ENCODE measurements around the gene EFCAB6. TPM values are rescaled to one million over a fixed set of nuclear protein-coding genes. Genes with fewer than 3 reads are reported as not detected.

EFCAB6 gene
- polyA plus RNA-seq, 3 donors: not detected

DNA sequence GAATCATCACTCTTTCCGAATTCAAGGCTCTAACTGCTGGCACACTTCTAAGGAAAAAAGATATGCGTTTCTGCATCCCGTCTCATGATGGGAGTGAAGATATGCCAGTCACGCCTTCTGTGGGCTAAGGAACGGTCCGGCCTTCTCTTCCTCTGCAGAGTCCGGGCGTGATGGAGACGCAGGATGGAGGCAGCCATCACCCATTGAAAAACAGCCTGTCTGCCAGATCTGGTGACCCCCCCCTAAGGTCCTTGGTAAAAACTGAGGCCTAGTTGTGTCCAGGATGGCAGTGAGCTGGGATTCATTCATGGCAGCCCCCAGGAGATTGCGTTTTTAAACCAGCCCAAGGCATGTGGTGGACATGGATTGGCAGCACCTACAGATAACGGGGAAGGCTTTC lies 6.9 kb upstream of the EFCAB6 start:
- no peaks in the 10 kb centered on the region for H3K4me1 Mint-ChIP-seq
- intact Hi-C loops (cut with micrococcal nuclease): no loop called here

DNA sequence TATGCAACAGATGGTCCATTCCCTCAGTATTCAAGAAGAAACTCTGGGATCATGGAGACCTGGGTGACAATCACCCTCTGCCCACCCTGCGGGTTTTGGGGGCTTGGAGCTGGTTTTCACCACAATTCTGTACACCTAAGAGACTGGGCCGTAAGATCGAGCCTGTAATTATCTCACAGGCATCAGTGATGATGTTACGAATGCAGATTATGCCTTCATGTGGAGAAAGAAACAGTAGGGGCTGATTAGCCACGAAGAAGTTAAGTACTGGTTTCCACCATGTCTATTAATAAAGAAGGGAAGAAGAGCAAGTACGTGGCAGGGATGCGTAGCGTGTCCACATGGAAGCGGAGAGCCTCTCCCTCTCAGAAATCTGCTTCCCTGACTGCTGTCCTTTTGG lies 5.3 kb upstream of the EFCAB6 start:
- Mint-ChIP-seq H3K27me3 (ENCODE audit: low read depth in 3 of 3) (peaks cover 4 to 8% (median 5%) of the 10 kb centered on the region in 3 donors), H3K9me3 (peaks cover 0 to 2% (median 0%) of the 10 kb centered on the region in 7 donors), H3K4me1 (peaks cover 11% of the 10 kb centered on the region), H3K36me3 (no peaks in the 10 kb centered on the region), H3K27ac (no peak overlapping the region), H3K4me3 (no peak overlapping the region)
- no peaks in the 10 kb centered on the region for H3K9me3 ChIP-seq (replicated peaks in 1 of 2; ENCODE audit: control insufficient read depth in 1 of 2, insufficient read depth in 1 of 2, low read length in 2 of 2)
- H3K79me2 ChIP-seq (ENCODE audit: insufficient read depth, low read length): peaks cover 5% of the 10 kb centered on the region
- 81% methylated on average over 2 of the region's 9 CpGs for WGBS (ENCODE audit: insufficient coverage)
- no peaks in the 10 kb centered on the region for H3K27me3 ChIP-seq (ENCODE audit: control insufficient read depth in 2 of 2, insufficient read depth in 2 of 2, low read length in 2 of 2)
- DNase-seq: no peak
- H3K9ac ChIP-seq (ENCODE audit: insufficient read depth, low read length, poor library complexity, severe bottlenecking): no peak overlapping the region
- no peaks in the 10 kb centered on the region for H3K36me3 ChIP-seq (replicated peaks in 1 of 2; ENCODE audit: control insufficient read depth in 1 of 2, insufficient read depth in 2 of 2, low read length in 2 of 2)
- H4K20me1 ChIP-seq (ENCODE audit: insufficient read depth, low read length): no peaks in the 10 kb centered on the region
- intact Hi-C loops (cut with micrococcal nuclease): no loop called here
- no peak overlapping the region for H2AFZ ChIP-seq (ENCODE audit: insufficient read depth, low read depth, low read length, poor library complexity, severe bottlenecking)
- no peak overlapping the region for H3K4me3 ChIP-seq (replicated peaks in 1 of 3; ENCODE audit: low read depth in 2 of 3, low read length in 3 of 3)
- TF ChIP-seq, protein P1, sequence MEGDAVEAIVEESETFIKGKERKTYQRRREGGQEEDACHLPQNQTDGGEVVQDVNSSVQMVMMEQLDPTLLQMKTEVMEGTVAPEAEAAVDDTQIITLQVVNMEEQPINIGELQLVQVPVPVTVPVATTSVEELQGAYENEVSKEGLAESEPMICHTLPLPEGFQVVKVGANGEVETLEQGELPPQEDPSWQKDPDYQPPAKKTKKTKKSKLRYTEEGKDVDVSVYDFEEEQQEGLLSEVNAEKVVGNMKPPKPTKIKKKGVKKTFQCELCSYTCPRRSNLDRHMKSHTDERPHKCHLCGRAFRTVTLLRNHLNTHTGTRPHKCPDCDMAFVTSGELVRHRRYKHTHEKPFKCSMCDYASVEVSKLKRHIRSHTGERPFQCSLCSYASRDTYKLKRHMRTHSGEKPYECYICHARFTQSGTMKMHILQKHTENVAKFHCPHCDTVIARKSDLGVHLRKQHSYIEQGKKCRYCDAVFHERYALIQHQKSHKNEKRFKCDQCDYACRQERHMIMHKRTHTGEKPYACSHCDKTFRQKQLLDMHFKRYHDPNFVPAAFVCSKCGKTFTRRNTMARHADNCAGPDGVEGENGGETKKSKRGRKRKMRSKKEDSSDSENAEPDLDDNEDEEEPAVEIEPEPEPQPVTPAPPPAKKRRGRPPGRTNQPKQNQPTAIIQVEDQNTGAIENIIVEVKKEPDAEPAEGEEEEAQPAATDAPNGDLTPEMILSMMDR (IDR thresholded peaks at IDR 0.05): no peak
- H3K4me1 ChIP-seq (ENCODE audit: control insufficient read depth in 1 of 2, insufficient read depth in 2 of 2, low read length in 2 of 2): peaks cover 9% of the 10 kb centered on the region in 2 donors
- no peak overlapping the region for H3K4me2 ChIP-seq (replicated peaks; ENCODE audit: extremely low read depth, low read length, poor library complexity, severe bottlenecking)
- no peak overlapping the region for H3K27ac ChIP-seq (ENCODE audit: low read depth in 1 of 2, low read length in 2 of 2)

More for the DNA sequence above, 6.9 kb upstream of the EFCAB6 start:
- H3K4me2 ChIP-seq (replicated peaks; ENCODE audit: extremely low read depth, low read length, poor library complexity, severe bottlenecking): no peak overlapping the region
- H3K27me3 ChIP-seq (ENCODE audit: control insufficient read depth in 2 of 2, insufficient read depth in 2 of 2, low read length in 2 of 2): no peaks in the 10 kb centered on the region
- no peak overlapping the region for H3K9ac ChIP-seq (ENCODE audit: insufficient read depth, low read length, poor library complexity, severe bottlenecking)
- Mint-ChIP-seq H3K27ac (no peak overlapping the region), H3K27me3 (ENCODE audit: low read depth in 3 of 3) (peaks cover 7 to 8% (median 7%) of the 10 kb centered on the region in 3 donors), H3K36me3 (no peaks in the 10 kb centered on the region), H3K9me3 (peaks cover 0 to 2% (median 0%) of the 10 kb centered on the region in 7 donors), H3K4me3 (no peak overlapping the region)
- no peaks in the 10 kb centered on the region for H3K79me2 ChIP-seq (ENCODE audit: insufficient read depth, low read length)
- no peak overlapping the region for H2AFZ ChIP-seq (ENCODE audit: insufficient read depth, low read depth, low read length, poor library complexity, severe bottlenecking)
- no peak overlapping the region for H3K27ac ChIP-seq (ENCODE audit: low read depth in 1 of 2, low read length in 2 of 2)
- H4K20me1 ChIP-seq (ENCODE audit: insufficient read depth, low read length): no peaks in the 10 kb centered on the region
- WGBS (ENCODE audit: insufficient coverage): 97% methylated on average over 6 of the region's 11 CpGs
- no peaks in the 10 kb centered on the region for H3K4me1 ChIP-seq (ENCODE audit: control insufficient read depth in 1 of 2, insufficient read depth in 2 of 2, low read length in 2 of 2)
- no peak for DNase-seq
- no peaks in the 10 kb centered on the region for H3K9me3 ChIP-seq (replicated peaks in 1 of 2; ENCODE audit: control insufficient read depth in 1 of 2, insufficient read depth in 1 of 2, low read length in 2 of 2)
- TF ChIP-seq, protein P1 (IDR thresholded peaks at IDR 0.05): no peak
- H3K36me3 ChIP-seq (replicated peaks in 1 of 2; ENCODE audit: control insufficient read depth in 1 of 2, insufficient read depth in 2 of 2, low read length in 2 of 2): no peaks in the 10 kb centered on the region
- H3K4me3 ChIP-seq (replicated peaks in 1 of 3; ENCODE audit: low read depth in 2 of 3, low read length in 3 of 3): no peak overlapping the region

Measured in CD14-positive monocyte (primary cell).